Dermis microvascular lymphatic vessel endothelial cell (primary cell): Measurements from ENCODE around the gene BBS1. TPM values are rescaled to one million over a fixed set of nuclear protein-coding genes. Genes with fewer than 3 reads are reported as not detected.
"Not testable (repeated sequence)": the region's sequence is repeated elsewhere in the genome, so short reads cannot be mapped to it uniquely, and the experiment has no call there.

Experiments
- DNase-seq, 2 donors: peaks; one replicate each; pipeline versions ENCODE4 v3.0.0 to v3.0.0-alpha.2; 2010; ENCODE audit warnings: low read depth in 2 of 2
- total RNA-seq: library from RNA; depleted of rRNA; stranded (reverse); fragments of >200 nt; gene quantifications from 2 replicates; pipeline ENCODE4 v1.2.1, GENCODE V29; 2014

BBS1 gene
- total RNA-seq, 1 donor from 2014 or later = 11.3 TPM

DNA sequence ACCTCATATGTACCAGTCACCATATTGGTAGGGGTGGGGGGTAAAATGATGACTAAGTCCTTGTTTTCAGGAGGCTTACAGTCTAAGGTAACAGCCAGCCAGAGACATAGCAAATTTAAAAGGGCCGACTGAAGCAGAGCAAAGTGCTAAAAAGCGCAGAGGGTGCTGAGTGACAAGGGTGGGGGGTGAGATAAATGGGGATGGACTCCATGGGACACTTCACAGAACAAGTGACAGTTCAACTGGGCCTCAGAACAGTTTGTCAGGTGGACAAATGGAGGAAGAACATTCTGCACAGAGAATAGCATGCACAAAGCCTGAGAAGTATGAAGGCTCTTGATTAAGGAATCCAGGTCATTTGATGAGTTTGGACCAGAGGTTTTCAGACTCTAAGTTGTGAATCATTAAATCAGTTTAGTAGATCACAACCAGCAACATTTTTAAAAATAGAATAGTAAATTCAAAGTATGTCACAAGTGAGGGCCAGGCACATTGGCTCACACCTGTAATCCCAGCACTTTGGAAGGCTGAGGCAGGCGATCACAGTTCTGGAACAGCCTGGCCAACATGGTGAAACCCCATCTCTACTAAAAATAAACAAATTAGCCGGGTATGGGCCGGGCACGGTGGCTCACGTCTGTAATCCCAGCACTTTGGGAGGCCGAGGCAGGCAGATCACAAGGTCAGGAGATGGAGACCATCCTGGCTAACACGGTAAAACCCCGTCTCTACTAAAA lies 14.0 kb downstream of the BBS1 start:
- no peak for DNase-seq

DNA sequence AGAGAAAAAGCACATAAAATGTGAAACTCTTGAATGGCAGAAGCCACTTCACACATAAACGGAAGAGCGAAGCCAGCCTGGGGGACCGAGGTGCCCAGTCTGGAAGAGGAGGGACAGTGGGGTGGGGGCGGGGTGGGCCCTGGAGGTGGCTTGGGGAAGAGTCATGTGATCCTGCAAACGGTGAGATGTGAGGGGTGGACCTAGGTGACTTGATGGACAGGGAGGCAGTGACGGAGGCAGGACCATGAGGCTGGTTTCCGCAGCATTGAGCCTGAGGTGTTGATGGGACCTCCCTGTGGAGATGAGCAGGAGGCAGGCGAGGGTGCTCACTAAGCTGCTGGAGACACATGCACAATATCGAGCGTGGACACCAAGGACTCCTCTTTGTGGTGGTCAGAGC lies 18.6 kb downstream of the BBS1 start:
- no peak for DNase-seq

DNA sequence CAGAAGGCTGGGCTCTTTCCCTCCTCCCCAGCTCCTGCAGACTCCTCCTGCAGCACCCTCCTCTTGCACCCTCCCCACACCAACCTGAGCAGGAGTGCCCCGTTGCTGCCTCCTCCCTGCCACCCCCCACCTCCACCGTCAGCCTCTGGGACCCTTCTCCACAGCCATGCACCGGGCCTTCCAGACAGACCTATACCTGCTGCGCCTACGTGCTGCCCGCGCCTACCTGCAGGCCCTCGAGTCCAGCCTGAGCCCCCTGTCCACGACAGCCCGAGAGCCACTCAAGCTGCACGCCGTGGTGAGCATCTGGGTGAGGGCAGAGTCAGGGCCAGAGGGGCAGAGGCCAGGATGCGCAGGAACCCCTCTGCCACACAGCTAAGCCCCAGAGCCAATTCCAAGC lies 19.2 kb downstream of the BBS1 start:
- no peak for DNase-seq

DNA sequence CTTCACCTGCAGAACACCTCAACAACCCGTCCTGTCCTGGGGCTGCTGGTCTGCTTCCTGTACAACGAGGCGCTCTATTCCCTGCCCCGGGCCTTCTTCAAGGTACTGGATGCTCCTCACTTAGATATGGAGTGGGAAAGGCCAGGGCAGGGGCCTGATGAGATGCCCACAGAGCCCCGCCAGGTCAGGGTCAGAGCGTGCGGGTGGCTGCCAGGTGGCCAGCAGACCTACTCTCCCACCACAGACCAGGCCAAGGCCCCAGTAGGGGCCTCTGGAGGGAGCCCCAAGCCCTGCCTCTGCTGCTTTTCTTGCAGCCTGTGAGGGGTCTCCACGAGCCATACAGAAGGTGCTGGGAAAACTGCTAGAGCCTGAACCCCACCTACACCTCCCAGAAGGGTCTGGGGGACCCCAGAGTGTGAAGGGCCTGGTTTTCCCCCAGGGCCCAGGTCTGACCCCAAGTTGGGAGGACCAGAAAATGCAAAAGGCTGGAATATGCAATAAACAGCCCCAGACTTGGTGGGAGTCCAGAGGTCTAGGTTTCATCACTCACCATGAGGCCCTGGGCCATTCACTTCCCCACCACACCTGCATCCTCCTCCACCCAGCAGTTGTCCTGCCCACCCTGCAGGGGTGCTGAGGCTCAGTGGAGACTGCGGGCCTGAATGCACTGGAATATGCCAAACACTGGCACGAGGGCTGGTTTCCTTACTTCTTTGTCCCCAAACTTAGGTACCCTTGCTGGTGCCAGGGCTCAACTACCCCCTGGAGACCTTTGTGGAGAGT lies 20.7 kb downstream of the BBS1 start:
- no peak for DNase-seq

DNA sequence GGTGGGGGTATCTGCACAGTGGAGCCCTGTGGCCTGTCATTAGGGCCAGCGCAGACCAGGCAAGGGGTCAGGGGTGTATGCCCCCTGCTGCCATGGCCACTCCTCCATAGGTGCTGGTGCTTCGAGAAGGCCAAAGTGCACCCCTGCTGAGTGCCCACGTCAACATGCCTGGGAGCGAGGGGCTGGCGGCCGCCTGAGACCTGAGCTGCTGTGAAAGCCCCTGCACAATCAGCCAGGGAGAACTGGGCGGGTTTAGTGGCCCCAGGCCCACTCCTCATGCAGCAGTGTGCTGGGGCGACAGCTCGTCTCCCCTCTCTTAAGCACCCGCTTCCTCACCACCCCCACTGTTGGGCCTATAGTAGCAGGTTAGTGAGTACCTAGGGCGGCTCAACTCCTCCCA lies 21.4 kb downstream of the BBS1 start:
- no peak for DNase-seq

DNA sequence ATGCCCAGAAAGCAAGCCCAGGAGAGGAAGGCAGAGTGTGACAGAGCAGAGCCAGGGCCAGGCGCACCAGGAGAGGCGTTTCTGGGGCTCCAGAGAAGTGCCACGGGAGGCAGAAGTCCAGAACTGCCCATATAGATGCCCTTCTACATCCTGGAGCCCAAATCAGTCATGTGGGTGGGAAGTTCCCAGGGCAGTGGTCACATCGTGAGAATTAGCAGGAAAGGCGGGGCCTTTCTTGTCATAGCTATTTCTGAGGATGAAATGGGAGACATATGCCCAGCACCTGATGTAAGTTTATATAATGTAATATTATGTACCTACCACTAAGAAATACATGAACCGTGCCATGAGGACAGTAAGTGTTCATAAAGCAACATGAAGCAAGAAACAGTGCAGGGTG lies 22.3 kb downstream of the BBS1 start:
- DNase-seq = no peak

DNA sequence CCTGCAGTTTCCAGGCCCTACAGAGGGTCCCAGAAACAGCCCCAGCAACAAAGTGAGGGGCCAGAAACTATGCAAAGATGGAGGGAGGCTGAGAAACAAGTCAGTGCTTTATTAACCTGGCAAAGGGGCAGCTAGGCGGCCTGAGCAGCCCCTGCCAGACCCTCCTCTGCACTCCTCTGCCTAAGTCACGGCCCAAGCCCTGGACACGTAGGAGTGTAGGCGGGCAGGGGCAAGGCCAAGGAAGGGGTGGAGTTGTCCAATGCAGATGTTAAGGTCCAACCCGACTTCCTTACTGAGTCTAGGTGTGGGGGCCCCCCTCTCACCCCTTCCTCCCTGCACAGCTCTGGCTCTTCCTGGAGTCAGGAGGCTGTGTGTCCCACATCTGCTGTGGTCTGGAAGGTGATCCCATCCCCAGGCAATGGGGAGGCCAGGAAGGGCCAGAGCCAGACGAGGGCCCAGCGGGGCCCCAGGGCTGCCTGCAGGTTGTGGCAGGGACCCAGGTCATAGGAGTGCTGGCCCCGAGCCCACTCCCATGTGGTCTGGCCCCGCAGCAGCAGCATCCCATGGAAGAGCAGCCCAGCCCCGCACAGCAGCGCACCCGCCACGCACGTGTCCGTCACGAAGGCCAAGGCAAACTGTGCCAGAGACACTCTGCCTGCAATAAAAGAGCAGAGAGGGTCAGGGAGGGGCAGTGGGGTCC lies 28.9 kb downstream of the BBS1 start:
- DNase-seq = no peak

DNA sequence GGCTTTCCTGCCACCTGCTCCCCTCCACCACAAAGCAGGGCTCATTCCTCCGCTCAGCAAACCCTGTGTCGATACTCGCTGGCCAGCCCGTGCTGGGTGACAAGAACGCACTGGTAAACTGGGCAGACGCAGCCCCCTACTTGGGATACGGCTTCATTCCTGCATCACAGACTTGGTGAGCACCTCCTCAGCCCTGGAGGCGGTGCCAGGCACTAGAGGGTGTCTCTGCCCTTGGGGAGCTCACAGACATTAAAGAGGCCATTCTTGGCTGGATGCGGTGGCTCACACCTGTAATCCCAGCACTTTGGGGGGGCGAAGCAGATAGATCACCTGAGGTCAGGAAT lies 29.4 kb downstream of the BBS1 start:
- no peak for DNase-seq

DNA sequence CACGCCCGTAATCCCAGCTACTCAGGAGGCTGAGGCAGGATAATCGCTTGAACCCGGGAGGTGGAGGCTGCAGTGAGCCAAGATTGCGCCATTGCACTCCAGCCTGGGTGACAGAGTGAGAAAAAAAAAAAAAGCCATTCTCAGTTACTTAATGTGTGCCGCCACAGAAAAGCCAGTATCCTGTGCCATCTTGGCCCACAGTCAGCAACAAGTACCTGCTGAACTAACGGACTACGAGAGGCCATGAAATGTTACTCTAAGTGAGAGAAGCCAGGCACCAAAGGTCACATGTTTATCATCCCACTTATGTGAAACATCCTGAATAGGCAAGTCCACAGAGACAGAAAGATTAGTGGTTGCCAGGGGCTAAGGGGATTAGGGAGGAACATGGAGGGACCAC lies 30.2 kb downstream of the BBS1 start:
- not testable (repeated sequence) for DNase-seq

DNA sequence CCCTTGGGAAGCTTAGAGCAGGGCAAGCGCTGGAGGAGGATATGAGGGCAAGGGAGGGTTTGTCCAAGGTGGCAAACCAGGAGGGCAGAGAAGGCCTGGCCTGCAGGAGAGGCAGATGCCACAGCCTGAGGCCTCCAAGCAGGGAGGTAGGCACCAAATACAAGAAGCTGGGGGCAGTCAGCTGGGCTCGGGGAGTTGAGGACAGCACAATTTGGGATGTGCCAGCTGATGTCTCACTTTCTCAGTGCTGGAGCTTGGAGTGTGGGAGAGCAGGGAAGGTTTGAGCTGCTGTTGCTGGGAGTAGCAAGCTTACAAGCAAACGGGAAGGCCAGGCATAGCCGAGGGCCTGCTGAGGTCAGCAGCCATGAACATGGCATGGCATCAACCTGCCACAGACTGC lies 31.5 kb downstream of the BBS1 start:
- DNase-seq = no peak

DNA sequence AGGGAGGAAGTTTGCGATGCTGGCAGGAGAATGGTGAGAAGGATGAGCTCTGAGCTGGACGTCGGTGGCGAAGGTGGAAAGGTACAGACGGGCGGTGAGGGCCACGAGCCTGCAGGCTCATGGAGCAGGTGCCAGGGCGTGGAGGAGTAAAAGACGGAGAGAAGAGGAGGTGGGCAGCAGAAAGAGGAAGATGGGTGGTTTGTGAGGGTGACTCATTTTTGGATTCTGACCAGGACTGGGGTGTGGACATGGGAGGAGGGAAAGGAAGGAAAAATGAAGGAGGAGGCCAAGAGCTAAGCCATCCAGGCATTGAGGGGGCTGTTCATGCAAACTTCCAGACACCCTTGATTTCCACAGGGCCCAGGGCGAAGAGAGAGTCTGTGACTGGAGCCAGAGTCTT lies 31.9 kb downstream of the BBS1 start:
- no peak for DNase-seq

DNA sequence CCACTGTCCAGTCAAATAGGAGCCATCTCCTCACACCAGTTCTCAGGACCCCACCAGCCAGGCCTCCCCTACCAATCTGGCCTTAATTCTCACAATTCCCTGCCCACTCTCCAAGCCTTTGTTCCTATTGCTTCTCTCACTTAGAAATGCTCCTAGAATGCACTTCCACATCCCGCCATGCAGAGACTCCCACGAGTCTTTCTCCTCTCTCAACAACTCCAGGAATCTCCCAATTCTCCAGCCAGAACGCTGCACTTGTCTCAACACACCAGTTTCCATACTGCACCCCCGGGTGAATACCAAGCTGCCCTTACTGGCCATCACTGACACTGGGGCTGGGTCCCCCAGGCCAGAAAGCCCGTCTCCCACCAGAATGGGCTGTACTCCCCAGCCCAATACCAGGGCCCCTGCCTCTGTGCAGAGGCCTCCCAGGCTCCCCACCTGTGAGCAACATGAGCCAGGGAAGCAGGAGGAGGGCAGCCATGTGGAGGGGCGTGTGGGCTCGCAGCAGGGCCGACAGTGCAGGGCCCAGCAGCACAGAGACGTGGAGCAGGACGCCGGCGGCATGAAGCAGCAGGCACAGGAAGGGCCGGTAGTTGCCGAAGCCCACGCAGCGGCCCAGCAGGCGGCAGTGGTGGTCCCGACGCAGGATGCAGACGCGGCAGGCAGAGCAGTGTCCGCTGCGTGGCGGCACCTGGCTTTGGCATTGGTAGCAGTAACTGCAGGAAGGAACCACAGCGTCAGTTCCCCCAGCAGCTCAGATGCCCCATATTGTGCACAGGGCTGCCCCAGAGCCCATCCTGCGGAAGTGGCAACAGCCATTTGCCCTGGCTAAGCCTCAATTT lies 33.0 kb downstream of the BBS1 start:
- DNase-seq = peak; percentile 86 to 93

DNA sequence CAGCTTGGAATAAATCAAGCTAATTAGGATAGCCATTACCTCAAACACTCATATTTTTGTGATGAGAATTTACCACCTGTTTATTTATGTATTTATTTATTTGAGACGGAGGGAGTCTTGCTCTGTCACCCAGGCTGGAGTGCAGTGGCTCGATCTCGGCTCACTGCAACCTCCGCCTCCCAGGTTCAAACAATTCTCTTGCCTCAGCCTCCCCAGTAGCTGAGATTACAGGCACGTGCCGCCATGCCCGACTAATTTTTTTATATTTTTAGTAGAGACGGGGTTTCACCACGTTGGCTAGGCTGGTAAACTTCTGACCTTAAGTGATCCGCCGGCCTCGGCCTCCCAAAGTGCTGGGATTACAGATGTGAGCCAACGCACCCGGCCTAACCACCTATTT lies 34.5 kb downstream of the BBS1 start:
- DNase-seq = not testable (repeated sequence)

DNA sequence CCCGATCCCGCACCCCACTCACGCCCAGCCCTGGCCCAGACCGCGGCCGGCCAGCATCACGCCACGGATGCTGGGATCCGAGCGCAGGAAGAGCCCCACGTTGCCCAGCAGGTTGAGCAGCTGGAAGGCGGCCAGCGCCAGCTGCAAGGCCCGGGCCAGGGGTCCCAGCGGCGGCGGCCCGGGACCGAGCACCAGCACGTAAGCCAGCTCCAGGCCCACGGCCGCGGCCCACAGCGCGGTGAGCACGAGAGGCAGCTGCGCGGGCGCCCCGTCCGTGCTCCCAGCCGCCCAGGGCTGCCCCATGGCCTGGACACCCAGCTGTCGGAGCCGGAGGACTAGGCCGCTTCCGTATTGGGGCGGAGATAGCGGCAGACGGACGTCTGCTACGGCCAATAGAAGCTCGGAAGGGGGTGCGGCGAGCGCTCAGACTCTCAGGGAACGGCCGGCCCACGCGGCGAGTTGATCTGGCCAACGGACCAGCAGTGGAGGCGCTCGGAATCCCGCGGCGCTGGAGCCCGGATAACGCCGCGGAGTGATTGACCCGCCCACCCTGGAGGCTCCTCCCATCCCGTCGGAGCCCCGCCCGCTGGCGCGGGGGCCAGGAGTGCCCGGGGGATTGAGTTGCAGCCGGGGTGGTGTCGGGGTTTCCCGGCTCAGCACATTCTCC lies 35.4 kb downstream of the BBS1 start, which contains the start of gene ZDHHC24:
TSS of gene ZDHHC24 (minus strand) at position 348 of the 667 bp plus-strand sequence. CDS start at position 303, 45 bp downstream.
- DNase-seq = peak; percentile 92 to 98

DNA sequence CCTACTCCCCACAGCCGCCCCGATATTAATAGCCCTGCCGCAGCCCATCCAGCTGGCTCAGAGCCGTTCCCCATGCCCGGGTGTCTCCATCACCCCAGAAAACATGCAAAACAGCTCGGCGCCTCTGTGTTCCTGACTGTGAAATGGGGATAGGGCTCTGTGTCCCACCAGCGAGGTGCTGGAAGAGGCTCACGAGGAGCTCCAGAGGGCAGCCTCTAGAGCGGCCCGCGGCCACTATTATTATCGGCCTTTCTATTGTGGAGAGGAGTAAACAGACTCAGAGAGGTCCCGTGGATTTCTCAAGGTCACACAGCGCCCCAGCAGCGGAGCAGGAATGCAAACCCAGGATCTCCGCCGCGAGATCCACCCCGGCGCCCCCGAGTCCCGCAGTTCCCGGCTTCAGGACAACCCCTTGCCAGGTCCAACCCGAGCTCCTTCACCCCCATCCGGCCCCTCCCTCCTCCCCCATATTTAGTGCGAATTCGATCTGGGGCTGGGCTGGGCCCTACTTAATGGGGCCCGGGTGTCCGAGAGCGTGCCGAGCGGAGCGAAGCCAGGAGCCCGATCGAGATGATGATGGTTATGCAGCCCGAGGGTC lies 36.0 kb downstream of the BBS1 start, which contains the start of gene ACTN3:
TSS of gene ACTN3 (plus strand) at position 536 of the 598 bp plus-strand sequence. CDS start at position 571, 35 bp downstream.
- DNase-seq = peak in 1 of 2 donors; percentile 22

DNA sequence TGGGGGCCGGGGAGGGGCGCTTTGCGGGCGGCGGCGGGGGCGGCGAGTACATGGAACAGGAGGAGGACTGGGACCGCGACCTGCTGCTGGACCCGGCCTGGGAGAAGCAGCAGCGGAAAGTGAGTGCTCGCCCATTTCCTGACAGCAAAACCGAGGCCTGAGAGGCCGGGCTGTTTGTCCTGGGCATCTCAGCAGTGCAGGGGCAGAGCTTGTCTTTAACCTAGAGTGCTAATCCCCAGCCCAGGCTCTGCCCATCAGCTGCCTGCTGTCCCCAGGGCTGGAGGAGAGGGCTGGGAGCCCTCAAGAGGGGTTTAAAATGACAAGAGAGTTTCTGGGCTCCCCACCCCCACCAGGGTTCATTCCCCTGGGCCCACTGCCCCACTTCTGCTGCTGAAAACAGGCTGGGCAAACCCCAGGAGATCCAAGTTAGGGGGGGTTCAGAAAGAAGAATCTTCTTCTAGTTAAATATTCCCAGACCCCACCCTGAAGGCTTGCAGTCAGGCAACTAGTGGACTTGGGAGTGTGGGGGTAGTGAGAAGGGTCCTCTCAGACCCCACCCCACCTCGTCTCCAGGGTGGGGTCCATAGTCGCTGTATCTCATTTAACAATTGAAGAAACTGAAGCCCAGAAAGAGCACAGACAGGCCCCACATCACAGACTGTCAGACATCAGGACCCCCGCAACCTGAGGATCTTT lies 36.7 kb downstream of the BBS1 start:
- DNase-seq = no peak

DNA sequence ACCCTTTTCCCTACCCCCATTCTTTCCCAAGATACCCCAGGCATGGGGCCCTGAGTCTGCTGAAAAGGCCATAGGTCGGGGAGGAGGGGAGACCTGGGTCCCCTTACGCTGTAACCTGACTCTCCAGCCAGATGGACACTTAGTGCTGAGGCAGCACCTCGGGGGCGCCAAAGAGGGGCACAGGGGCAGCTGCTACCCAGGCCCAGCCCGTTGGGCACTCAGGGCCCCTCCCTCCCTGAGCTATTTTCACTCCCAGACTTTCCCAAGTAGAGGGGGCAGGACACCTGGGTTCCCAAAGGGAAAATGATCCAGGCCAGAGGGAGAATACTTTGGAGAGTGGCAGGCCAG lies 37.2 kb downstream of the BBS1 start:
- DNase-seq = no peak

DNA sequence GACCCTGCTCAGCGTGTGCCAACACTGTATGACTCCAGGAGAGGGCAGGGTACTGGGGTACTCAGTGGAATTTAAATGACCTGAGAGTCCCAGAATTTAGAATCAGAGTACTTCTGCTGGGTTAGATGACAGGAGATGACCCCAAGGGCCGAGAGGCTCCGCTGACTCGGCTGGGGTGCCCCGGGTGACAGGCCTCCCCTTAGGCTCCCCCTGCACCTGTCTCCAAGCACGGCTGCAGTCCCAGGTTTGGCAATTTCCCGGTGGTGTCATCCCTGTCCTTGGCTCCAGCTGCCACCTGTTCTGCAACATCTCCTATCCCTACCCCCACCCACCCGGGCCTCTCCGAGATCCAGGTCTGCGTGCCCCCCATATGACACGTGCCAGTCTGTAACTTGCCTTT lies 37.6 kb downstream of the BBS1 start:
- DNase-seq = no peak

DNA sequence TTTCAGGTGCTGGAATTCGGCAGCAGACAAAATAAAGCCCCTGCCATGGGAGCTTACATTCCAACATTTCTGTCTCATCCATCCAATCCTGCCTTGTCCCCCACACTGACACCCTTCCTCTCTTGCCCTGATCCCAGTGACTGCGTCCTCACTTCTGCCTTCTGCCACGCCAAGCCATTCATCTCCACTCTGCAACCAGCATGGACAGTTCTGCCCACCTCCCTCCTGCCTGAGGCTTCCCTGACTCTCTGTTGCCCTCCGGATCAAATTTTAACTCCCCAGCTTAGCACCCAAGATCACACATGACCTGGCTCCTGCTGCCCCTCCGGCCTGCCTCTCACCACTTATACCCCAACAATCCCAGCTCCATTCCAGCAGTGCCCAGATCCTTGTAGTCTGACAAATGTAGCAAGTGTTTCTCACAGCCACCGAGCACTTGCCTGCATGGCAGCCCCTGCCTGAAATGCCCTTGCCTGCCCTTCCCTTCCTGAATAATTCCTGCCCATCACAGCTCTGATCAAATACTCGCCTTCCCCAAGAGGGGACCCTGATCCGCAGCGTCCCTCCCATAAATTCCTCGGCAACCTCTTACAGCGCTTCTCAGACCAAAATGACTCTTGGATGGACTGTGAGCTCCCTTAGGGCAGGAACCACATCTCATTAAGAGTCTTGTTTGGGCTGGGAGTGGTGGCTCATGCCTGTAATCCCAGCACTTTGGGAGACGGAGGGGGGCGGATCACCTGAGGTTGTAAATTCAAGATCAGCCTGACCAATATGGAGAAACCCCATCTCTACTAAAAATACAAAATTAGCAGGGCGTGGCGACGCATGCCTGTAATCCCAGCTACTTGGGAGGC lies 38.6 kb downstream of the BBS1 start:
- DNase-seq = no peak
